B cell (primary cell): ENCODE results near the gene BANF2. TPM values are rescaled to one million over a fixed set of nuclear protein-coding genes. Genes with fewer than 3 reads are reported as not detected.
"Not testable (repeated sequence)": the region's sequence is repeated elsewhere in the genome, so short reads cannot be mapped to it uniquely, and the experiment has no call there.

ENCODE experiments used
- ATAC-seq: fragments of 200-7000 bp; cut with Tn5 transposase; one replicate; pipeline ENCODE4 v1.10.0; 2021; ENCODE audit warnings: low read depth, mild to moderate bottlenecking, moderate number of reproducible peaks, moderate library complexity
- CTCF ChIA-PET: fragments of 350-600 bp; sonication (Branson Sonifier 250); formaldehyde crosslinking; loops from one replicate; lab custom pipeline; 2021; ENCODE audit warnings: antibody characterized with exemption, inconsistent platforms; lab: Charles Lee
- POLR2A ChIA-PET: fragments of 350-600 bp; sonication (Branson Sonifier 250); formaldehyde crosslinking; loops from one replicate; lab custom pipeline; 2021; ENCODE audit warnings: antibody characterized with exemption; lab: Charles Lee
- DNase-seq: peaks from one replicate; pipeline ENCODE4 v3.0.0; 2013
- H2AFZ ChIP-seq: 2 replicates; pipeline ENCODE4 v1.6.1; 2012; ENCODE audit warnings: mild to moderate bottlenecking, low read depth, low read length; ENCODE audit not compliant: insufficient read depth, poor library complexity, severe bottlenecking
- H3K27ac ChIP-seq, 2 donors: 1 replicate in 1 of 2; 2 replicates in 1 of 2; pipeline ENCODE4 v1.5.1; 2012 to 2013; ENCODE audit warnings: low read length in 2 of 2, mild to moderate bottlenecking in 2 of 2, moderate library complexity in 1 of 2
- H3K27me3 ChIP-seq, 4 experiments: fragments of 200-600 bp in 1 of 4; sonication (generic) in 1 of 4; replicated peaks in 1 of 4; 1 replicate in 2 of 4; 2 replicates in 2 of 4; pipeline versions ENCODE4 v1.6.1 to v1.7.0; 2013 to 2016; ENCODE audit warnings: low read length in 3 of 4, mild to moderate bottlenecking in 2 of 4, mixed read lengths in 1 of 4, moderate library complexity in 1 of 4; ENCODE audit not compliant: insufficient read depth in 4 of 4, control insufficient read depth in 3 of 4; ENCODE audit errors: control extremely low read depth in 1 of 4
- H3K36me3 ChIP-seq, 2 experiments: replicated peaks in 1 of 2; 1 replicate in 1 of 2; 2 replicates in 1 of 2; pipeline versions ENCODE4 v1.6.1 to v1.7.1; 2013; ENCODE audit warnings: low read length in 1 of 2; ENCODE audit not compliant: insufficient read depth in 2 of 2, control insufficient read depth in 1 of 2; ENCODE audit errors: control extremely low read depth in 1 of 2, extremely low read depth in 1 of 2
- H3K4me1 ChIP-seq, 2 donors: fragments of 200-600 bp in 1 of 2; sonication (generic) in 1 of 2; 1 replicate in 1 of 2; 2 replicates in 1 of 2; pipeline versions ENCODE4 v1.5.1 to v1.6.1; 2013 to 2017; ENCODE audit warnings: low read length in 2 of 2; ENCODE audit not compliant: control insufficient read depth in 2 of 2, insufficient read depth in 2 of 2
- H3K4me2 ChIP-seq: replicated peaks from 2 replicates; pipeline ENCODE3; 2012; ENCODE audit warnings: mild to moderate bottlenecking, low read depth, low read length; ENCODE audit not compliant: poor library complexity, severe bottlenecking
- H3K4me3 ChIP-seq, 5 experiments: fragments of 200-600 bp in 1 of 5; sonication (generic) in 1 of 5; 1 replicate in 3 of 5; 2 replicates in 2 of 5; pipeline versions ENCODE4 v1.5.1 to v1.7.0; 2011 to 2016; ENCODE audit warnings: low read length in 4 of 5, mild to moderate bottlenecking in 4 of 5, low read depth in 2 of 5, control low read depth in 1 of 5, moderate library complexity in 1 of 5; ENCODE audit not compliant: insufficient read depth in 1 of 5; ENCODE audit errors: control extremely low read depth in 1 of 5, extremely low read depth in 1 of 5
- H3K79me2 ChIP-seq: fragments of 200-600 bp; sonication (generic); one replicate; pipeline ENCODE4 v1.6.0; 2016; ENCODE audit warnings: low read length; ENCODE audit not compliant: control insufficient read depth, insufficient read depth
- H3K9ac ChIP-seq: fragments of 200-600 bp; sonication (generic); 2 replicates; pipeline ENCODE4 v1.6.1; 2017; ENCODE audit warnings: mild to moderate bottlenecking, low read length, moderate library complexity
- H3K9me3 ChIP-seq, 3 donors: one replicate each; pipeline versions ENCODE4 v1.6.1 to v1.7.1; 2013; ENCODE audit warnings: low read length in 2 of 3; ENCODE audit not compliant: control insufficient read depth in 2 of 3, insufficient read depth in 1 of 3; ENCODE audit errors: control extremely low read depth in 1 of 3
- H4K20me1 ChIP-seq: 2 replicates; pipeline ENCODE4 v1.6.0; 2012; ENCODE audit warnings: mild to moderate bottlenecking, low read length; ENCODE audit not compliant: insufficient read depth, control insufficient read depth, poor library complexity, severe bottlenecking
- H3K27ac Mint-ChIP-seq: one replicate; pipeline ENCODE4 v1.8.0; 2021; ENCODE audit warnings: mixed read lengths
- H3K27me3 Mint-ChIP-seq: one replicate; pipeline ENCODE4 v1.8.0; 2021; ENCODE audit warnings: mixed read lengths
- H3K4me1 Mint-ChIP-seq: one replicate; pipeline ENCODE4 v1.8.0; 2021; ENCODE audit warnings: mixed read lengths
- H3K4me3 Mint-ChIP-seq: one replicate; pipeline ENCODE4 v1.8.0; 2021; ENCODE audit warnings: mixed read lengths
- H3K9me3 Mint-ChIP-seq: one replicate; pipeline ENCODE4 v1.8.0; 2022; ENCODE audit warnings: mixed read lengths; ENCODE audit not compliant: insufficient read depth
- CTCF ChIP-seq: fragments of 200-600 bp; IDR thresholded peaks from one replicate; pipeline ENCODE4 v1.8.0; 2022; ENCODE audit warnings: antibody characterized with exemption, mild to moderate bottlenecking
- EZH2 ChIP-seq: IDR thresholded peaks from 2 replicates; pipeline ENCODE4 v1.6.1; 2012; ENCODE audit warnings: borderline replicate concordance, low read depth, mild to moderate bottlenecking, moderate library complexity, low read length; ENCODE audit not compliant: insufficient read depth, poor library complexity, severe bottlenecking
- WGBS: methylation state at CpG from one replicate; pipeline ENCODE4 v1.1.5; 2013; ENCODE audit warnings: missing lambda C conversion rate; ENCODE audit not compliant: insufficient coverage; 5-methylcytosine and 5-hydroxymethylcytosine counted together
- intact Hi-C: fragments of 100-400 bp; cut with micrococcal nuclease; formaldehyde crosslinking; loops from one replicate; pipeline ENCODE4 v1.10.0; 2022
- polyA plus RNA-seq: library from polyadenylated mRNA; depleted of rRNA; stranded (reverse); fragments of >200 nt; gene quantifications from 2 replicates; pipeline ENCODE4 v1.2.3, GENCODE V29; 2012
- total RNA-seq, 2 donors: library from RNA; stranded (reverse); fragments of 120-200 nt in 1 of 2; gene quantifications; 1 replicate in 1 of 2; 2 replicates in 1 of 2; pipeline versions ENCODE4 v1.2.3 to v1.2.4, GENCODE V29; 2013 to 2022

The BANF2 gene
- total and polyA plus RNA-seq, 2 donors (not counting 1 experiment from before 2014, with no cell fraction given) = not detected

DNA sequence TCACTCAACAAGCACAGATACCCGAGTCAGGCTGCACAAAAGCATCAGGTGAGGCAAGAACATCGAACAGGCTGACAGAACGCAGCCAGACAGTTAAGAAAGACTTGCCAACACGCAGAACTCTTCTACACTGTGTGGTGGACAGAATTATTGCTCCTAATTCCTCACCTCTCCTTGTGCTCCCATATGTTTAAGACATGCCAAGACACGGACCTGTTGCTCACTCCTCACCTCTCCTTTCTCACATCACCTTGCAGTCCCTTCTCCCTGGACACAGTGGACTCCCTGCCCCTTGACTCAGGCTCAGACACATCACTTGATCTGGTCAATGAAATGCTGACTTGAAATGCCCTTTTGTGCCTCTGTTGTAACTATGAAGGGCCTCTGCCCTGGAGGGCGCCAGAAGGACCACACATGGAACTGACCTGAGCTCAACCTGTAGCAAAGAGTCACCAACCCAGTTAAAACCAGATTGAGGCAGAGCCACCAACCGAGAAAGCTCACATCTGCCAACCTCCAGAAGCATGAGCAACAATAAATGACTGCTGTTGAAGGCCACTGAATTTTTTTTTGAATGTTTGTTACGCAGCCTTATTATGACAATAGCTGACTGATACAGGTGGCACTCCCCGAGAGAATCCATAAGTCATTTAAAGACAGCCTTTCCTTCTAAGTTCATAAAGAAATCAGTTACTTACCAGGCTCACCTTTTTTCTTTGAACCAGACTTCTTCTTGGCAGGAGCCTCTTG, 41.7 kb upstream of the BANF2 start:
- Histone ChIP-seq H4K20me1 (peaks cover 8% of the 10 kb centered on the region), H3K36me3 (peaks cover 0 to 11% of the 10 kb centered on the region in 2 experiments), H3K9me3 (peaks cover 0 to 11% (median 0%) of the 10 kb centered on the region in 3 donors), H3K27ac (no peak overlapping the region), H2AFZ (no peak overlapping the region), H3K4me2 (no peak overlapping the region), H3K9ac (no peak overlapping the region), H3K27me3 (no peaks in the 10 kb centered on the region), H3K4me1 (peaks cover 10 to 13% of the 10 kb centered on the region in 2 donors), H3K4me3 (no peak overlapping the region), H3K79me2 (peaks cover 11% of the 10 kb centered on the region)
- ChIA-PET POLR2A (no interaction called here), CTCF (interaction anchor here (1.0 to 1.3 kb wide), 2 partner anchors 9 to 281 kb away, joined by 3 to 6 read pairs; no protein-coding TSS in a partner anchor)
- Mint-ChIP-seq H3K4me3 (no peak overlapping the region), H3K27ac (no peak overlapping the region), H3K4me1 (peaks cover 20% of the 10 kb centered on the region), H3K9me3 (no peaks in the 10 kb centered on the region), H3K27me3 (no peaks in the 10 kb centered on the region)
- WGBS = 100% methylated on average over 8 of the region's 9 CpGs
- intact Hi-C loops = no loop called here
- no peak for DNase-seq
- no peak for ATAC-seq
- TF ChIP-seq EZH2 (no peak), CTCF (no peak)

DNA sequence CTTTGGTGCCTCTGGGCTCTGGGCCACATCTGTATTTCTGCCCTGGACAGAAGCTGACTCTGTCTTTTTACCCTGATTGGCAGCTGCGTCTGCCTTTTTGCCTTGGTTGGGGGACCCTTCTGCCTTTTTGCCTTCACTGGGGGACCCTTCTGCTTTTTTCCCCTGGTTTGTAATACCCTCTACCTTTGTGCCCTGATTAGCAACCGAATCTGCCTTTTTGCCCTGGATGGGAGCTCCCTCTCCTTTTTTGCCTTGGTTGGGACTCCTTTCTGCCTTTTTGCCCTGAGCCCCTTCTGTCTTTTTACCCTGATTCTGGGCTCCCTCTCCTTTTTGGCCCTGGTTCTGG, 41.1 kb upstream of the BANF2 start:
- WGBS = 100% methylated on average over 2 of the region's 2 CpGs
- Histone ChIP-seq H3K9me3 (peaks cover 0 to 11% (median 0%) of the 10 kb centered on the region in 3 donors), H3K4me3 (no peak overlapping the region), H3K4me1 (peaks cover 10 to 13% of the 10 kb centered on the region in 2 donors), H3K4me2 (no peak overlapping the region), H3K9ac (no peak overlapping the region), H3K27me3 (no peaks in the 10 kb centered on the region), H3K79me2 (peaks cover 12% of the 10 kb centered on the region), H3K27ac (no peak overlapping the region), H4K20me1 (peaks cover 8% of the 10 kb centered on the region), H2AFZ (no peak overlapping the region), H3K36me3 (peaks cover 0 to 11% of the 10 kb centered on the region in 2 experiments)
- intact Hi-C loops = no loop called here
- Mint-ChIP-seq H3K27me3 (no peaks in the 10 kb centered on the region), H3K4me3 (no peak overlapping the region), H3K4me1 (peaks cover 20% of the 10 kb centered on the region), H3K9me3 (no peaks in the 10 kb centered on the region), H3K27ac (no peak overlapping the region)
- DNase-seq (no peak), ATAC-seq (no peak)
- TF ChIP-seq EZH2 (no peak), CTCF (no peak)
- POLR2A ChIA-PET = no interaction called here
- CTCF ChIA-PET = interaction anchor here (1.0 to 1.3 kb wide), 2 partner anchors 10 to 280 kb away, joined by 3 to 6 read pairs; no protein-coding TSS in a partner anchor

DNA sequence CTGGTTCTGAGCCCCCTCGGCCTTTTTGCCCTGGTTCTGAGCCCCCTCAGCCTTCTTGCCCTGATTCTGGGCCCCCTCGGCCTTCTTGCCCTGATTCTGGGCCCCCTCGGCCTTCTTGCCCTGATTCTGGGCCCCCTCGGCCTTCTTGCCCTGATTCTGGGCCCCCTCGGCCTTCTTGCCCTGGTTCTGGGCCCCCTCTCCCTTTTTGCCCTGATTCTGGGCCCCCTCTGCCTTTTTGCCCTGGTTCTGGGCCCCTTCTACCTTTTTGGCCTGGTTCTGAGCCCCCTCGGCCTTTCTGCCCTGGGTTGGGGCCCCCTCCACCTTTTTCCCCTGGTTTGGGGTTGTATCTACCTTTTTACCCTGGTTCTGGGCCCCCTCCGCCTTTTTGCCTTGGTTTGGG, 40.4 kb upstream of the BANF2 start:
- H3K4me2 ChIP-seq, H3K27ac Mint-ChIP-seq, H4K20me1 ChIP-seq, H3K9me3 Mint-ChIP-seq, intact Hi-C loops, ATAC-seq, H3K27me3 Mint-ChIP-seq, POLR2A ChIA-PET, DNase-seq, H2AFZ ChIP-seq, H3K4me3 ChIP-seq, H3K4me3 Mint-ChIP-seq, H3K27ac ChIP-seq, H3K9ac ChIP-seq, H3K27me3 ChIP-seq: not testable (repeated sequence)
- H3K4me1 Mint-ChIP-seq = peaks cover 24% of the 10 kb centered on the region
- H3K79me2 ChIP-seq = peaks cover 19% of the 10 kb centered on the region
- CTCF ChIA-PET = interaction anchor here (1.3 kb wide), 1 partner anchor 280 kb away, joined by 3 read pairs; no protein-coding TSS in a partner anchor
- H3K4me1 ChIP-seq = peaks cover 10 to 13% of the 10 kb centered on the region in 2 donors
- H3K9me3 ChIP-seq = peaks cover 0 to 11% (median 0%) of the 10 kb centered on the region in 3 donors
- 100% methylated on average over 3 of the region's 7 CpGs for WGBS
- peaks cover 0 to 11% of the 10 kb centered on the region in 2 experiments for H3K36me3 ChIP-seq
